ENCODE data around the gene CYB561. TPM values are rescaled to one million over a fixed set of nuclear protein-coding genes. Genes with fewer than 3 reads are reported as not detected.

CYB561 gene
- total and polyA plus RNA-seq, 9 of the 15 experiments (the other 6 are each of a cell fraction or from before 2014, with no cell fraction given): 4.0 to 30.8 (median 17.4) TPM

- H3K27ac ChIP-seq (ENCODE audit: extremely low read depth, low read depth, low read length): no peak overlapping the region
- in situ Hi-C loops (cut with MboI): loop anchor here (25.0 kb wide), 1 partner anchor 727 kb away; no protein-coding TSS in a partner anchor
- TF ChIP-seq SNIP1 (IDR thresholded peaks at IDR 0.05; ENCODE audit: low read depth) (no peak), ID3 (CRISPR knock-in tag; IDR thresholded peaks at IDR 0.05) (no peak), ID3 (tag; IDR thresholded peaks at IDR 0.05) (no peak), CBFA2T2 (conservative IDR thresholded peaks at IDR 0.05) (peak; percentile 57), CXXC5 (CRISPR knock-in tag; IDR thresholded peaks at IDR 0.05) (no peak), SIX5 (IDR thresholded peaks at IDR 0.05; ENCODE audit: borderline replicate concordance in 1 of 2, insufficient read depth in 1 of 2, low read depth in 1 of 2, low read length in 2 of 2) (no peak), GTF2F1 (IDR thresholded peaks at IDR 0.05; ENCODE audit: low read depth, low read length) (no peak), EWSR1 (IDR thresholded peaks at IDR 0.05; ENCODE audit: borderline replicate concordance, low read depth, partially characterized antibody) (no peak), ZNF551 (CRISPR knock-in tag; IDR thresholded peaks at IDR 0.05) (no peak), SREBF2 (CRISPR knock-in tag; IDR thresholded peaks at IDR 0.05) (no peak), TAL1 (IDR thresholded peaks at IDR 0.05) (peak; percentile 24; the same call in 1 of the 2 replicates), ZNF778 (CRISPR knock-in tag; IDR thresholded peaks at IDR 0.05) (no peak), HOMEZ (CRISPR knock-in tag; IDR thresholded peaks at IDR 0.05) (no peak), NCOA1 (IDR thresholded peaks at IDR 0.05; ENCODE audit: low read depth) (no peak), RB1 (IDR thresholded peaks at IDR 0.05; ENCODE audit: low read depth) (no peak), MECOM (CRISPR knock-in tag; IDR thresholded peaks at IDR 0.05) (no peak), ZNF140 (CRISPR knock-in tag; IDR thresholded peaks at IDR 0.05) (no peak), JUND (IDR thresholded peaks at IDR 0.05; ENCODE audit: borderline replicate concordance, low read depth, low read length) (peak; percentile 67), JUND (tag; IDR thresholded peaks at IDR 0.05; ENCODE audit: borderline replicate concordance, low read depth, low read length) (no peak), ARID1B (IDR thresholded peaks at IDR 0.05) (peak; percentile 66), ZNF75A (CRISPR knock-in tag; IDR thresholded peaks at IDR 0.05) (no peak), RCOR1 (IDR thresholded peaks at IDR 0.05; ENCODE audit: borderline replicate concordance in 1 of 2, low read depth in 2 of 2, low read length in 2 of 2) (peak in 1 of 2 experiments; percentile 28; a peak in 1 of 4 replicates), SUPT5H (IDR thresholded peaks at IDR 0.05) (no peak)
Observed at GRCh38 chr17:63414222-63414621, 31.9 kb downstream of the CYB561 start.

More at GRCh38 chr17:63414222-63414621, 31.9 kb downstream of the CYB561 start:
- no peaks in the 10 kb centered on the region for H3K27me3 ChIP-seq (ENCODE audit: control insufficient read depth in 2 of 2, insufficient read depth in 2 of 2, low read length in 2 of 2)
- H2AFZ ChIP-seq (ENCODE audit: low read depth, low read length): no peak overlapping the region
- no peak overlapping the region for H3K4me3 ChIP-seq
- DNase-seq (ENCODE audit: extremely low read depth in 1 of 4, low spot score in 3 of 4) (peak in 2 of 4 experiments; percentile 26 to 56), ATAC-seq (peak; percentile 57; the same call in 2 of the 3 replicates), FAIRE-seq (peak; percentile 32)
- ChIA-PET POLR2A (interaction anchor here (0.9 to 1.2 kb wide), 2 partner anchors 10 to 11 kb away, joined by 3 read pairs; no protein-coding TSS in a partner anchor), CTCF (ENCODE audit: low intra/inter-chr PET ratio) (no interaction called here)
- no peaks in the 10 kb centered on the region for H3K9me1 ChIP-seq (ENCODE audit: control insufficient read depth, insufficient read depth, low read length)
- 23% methylated on average over 4 of the region's 4 CpGs for WGBS (ENCODE audit: insufficient coverage, low coverage, missing lambda C conversion rate)
- intact Hi-C loops (cut with micrococcal nuclease): no loop called here
- peaks cover 0 to 19% of the 10 kb centered on the region in 2 experiments; a peak in 3 of 5 replicates for H3K4me1 ChIP-seq (replicated peaks in 1 of 2; ENCODE audit: control insufficient read depth in 2 of 2, insufficient read depth in 2 of 2, low read length in 2 of 2)
- H3K9me3 ChIP-seq (replicated peaks; ENCODE audit: control insufficient read depth, insufficient read depth, low read depth, low read length): no peaks in the 10 kb centered on the region
- no TSS peak for BruUV-seq (replicated peaks)
- no peak overlapping the region for H3K4me2 ChIP-seq (ENCODE audit: insufficient read depth, low read length)
- H3K9ac ChIP-seq (ENCODE audit: insufficient read depth in 1 of 2, low read depth in 2 of 2, low read length in 2 of 2): no peak overlapping the region
- no peaks in the 10 kb centered on the region for H4K20me1 ChIP-seq (replicated peaks; ENCODE audit: control insufficient read depth, insufficient read depth, low read length)
- H3K36me3 ChIP-seq (ENCODE audit: control insufficient read depth, insufficient read depth, low read length): no peaks in the 10 kb centered on the region
- H3K79me2 ChIP-seq (ENCODE audit: control insufficient read depth, insufficient read depth, low read length): no peaks in the 10 kb centered on the region
